OCI-M2 (cell line): ENCODE results near the gene PDSS2.
"Not testable (repeated sequence)": the region's sequence is repeated elsewhere in the genome, so short reads cannot be mapped to it uniquely, and the experiment has no call there.

Experiments
- DNase-seq: peaks from one replicate; lab custom pipeline; 2025; ENCODE audit not compliant: unreplicated experiment; lab: John Stamatoyannopoulos, UW

Gene PDSS2

DNA sequence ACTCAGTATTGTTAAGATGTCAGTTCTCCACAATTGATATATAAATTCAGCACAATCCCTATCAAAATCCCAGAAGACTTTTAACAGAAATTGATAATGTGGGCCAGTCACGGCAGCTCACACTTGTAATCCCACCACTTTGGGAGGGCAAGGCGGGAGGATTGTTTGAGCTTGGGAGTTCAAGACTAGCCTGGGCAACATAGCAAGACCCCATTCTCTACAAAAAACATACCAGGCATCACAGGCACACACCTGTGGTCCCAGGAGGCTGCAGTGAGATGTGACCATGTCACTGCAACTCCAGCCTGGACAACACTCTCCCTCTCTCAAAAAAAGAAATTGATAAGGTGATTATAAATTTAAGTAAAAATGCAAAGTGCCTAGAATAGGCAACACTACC lies 90.9 kb downstream of the PDSS2 start:
- no peak for DNase-seq

DNA sequence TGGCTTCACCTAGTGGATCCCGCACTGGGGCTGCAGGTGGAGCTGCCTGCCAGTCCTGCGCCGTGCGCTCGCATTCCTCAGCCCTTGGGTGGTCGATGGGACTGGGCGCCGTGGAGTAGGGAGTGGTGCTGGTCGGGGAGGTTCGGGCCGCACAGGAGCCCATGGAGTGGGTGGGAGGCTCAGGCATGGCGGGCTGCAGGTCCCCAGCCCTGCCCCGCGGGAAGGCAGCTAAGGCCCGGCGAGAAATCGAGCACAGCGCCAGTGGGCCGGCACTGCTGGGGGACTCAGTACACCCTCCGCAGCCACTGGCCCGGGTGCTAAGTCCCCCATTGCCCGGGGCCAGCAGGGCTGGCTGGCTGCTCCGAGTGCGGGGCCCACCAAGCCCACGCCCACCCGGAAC lies 95.2 kb downstream of the PDSS2 start:
- DNase-seq, result not testable (repeated sequence)

DNA sequence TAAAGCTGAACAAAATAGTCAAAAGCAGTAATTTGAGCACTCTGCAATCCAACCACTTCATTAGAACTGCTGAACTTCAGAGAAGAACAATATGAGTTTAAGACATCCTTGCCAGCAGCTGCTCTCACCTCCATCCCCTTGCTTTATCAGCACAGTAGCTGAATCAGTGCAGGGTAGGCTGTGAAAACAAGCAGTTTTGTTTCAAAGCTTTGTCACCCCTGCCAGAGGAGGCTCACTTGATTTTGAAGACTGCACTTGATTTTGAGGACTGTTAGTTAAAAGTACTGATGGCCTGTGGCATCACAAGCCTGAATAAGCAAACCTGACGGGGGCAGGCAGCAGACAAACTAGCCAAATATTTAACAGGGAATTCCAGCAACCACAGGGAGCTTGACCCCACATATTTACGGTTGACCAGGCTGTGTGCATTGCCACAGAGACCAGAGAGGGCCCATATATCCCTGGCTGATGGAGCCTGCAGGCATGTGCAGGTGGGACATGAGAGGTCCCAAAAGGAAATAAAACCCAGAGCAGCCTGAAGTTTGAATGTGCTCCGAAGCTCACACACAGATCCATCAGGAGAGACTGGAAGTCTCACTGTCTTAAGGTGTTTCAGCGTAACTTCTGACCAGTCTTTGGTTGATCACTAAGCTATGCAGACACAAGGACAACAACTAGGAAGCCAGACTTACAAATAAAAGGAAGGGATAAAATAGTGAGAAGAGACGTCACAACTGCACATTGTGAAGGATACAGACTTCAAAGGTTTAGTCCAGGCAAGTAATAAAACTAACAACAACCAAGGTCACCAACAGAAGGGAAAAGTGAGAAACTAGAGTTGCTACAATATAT lies 97.4 kb downstream of the PDSS2 start:
- no peak for DNase-seq

DNA sequence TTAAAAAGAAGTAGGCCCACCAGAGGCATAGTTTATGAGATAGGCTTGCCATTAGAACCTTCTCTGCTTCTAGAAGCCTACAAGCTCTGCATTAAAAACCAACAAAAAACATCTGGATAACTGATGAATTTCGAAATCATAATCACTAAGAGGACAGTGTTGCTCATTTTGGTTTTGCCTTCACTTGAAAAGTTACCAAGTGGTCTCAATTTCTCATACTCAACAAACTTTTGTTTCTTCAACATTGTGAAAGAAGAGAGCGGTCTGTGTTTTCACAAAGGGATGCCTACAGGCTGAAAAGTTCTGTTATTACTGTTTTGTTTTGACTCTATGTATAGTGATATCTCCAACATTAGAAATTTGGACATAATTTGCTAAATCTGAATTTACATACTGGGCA lies 98.9 kb downstream of the PDSS2 start:
- no peak for DNase-seq

DNA sequence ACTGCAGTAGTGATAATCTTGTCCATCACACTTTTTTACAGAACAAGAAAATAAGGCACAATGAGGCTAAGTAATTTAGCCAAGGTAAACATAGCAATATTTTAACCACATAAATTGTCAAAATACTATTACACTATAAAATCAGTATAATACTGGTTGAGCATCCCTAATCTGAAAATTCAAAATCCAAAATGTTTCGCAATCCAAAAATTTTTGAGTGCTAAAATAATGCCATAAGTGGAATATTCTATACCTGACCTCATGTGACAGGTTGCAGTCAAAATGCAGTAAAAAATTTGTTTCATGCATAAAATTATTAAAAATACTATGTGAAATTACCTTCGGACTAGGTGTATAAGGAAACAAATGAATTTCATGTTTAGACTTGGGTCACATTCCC lies 101.5 kb downstream of the PDSS2 start:
- no peak for DNase-seq

DNA sequence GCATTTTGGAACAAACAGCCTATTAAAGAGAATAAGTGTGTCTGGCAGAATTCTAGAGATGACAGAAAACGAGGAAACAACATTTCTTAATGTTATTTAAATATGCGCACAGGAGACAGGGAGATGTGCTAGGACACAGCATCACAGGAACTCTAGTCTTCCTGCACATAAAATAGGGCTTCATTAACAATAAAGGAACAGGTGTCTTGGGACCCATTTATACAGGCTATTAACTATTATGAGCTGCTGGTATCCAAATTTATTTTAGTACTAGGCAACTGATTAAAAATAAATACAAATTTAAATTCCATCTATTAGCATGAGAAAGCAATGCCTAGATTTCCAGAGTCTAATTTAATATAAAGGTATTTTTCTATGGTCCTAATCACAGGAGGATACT lies 102.3 kb downstream of the PDSS2 start:
- no peak for DNase-seq

DNA sequence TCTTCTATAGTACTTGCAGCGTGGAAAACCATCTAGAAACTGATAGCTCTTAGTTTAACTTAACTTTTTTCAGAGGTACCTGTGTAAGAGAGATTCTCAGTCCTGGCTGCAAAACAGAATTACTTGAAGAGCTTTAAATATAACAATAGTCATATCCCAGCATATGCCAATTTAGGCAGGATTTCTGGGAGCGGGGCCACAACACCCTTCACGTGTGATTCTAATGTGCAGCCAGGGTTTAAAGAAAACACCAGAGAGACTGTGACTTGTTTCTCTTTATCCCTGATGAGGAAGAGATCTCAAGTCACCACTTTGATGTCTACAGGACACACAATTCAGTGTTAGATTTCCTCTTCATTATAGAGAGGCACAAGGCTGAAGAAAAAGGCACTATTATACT lies 103.7 kb downstream of the PDSS2 start:
- no peak for DNase-seq

DNA sequence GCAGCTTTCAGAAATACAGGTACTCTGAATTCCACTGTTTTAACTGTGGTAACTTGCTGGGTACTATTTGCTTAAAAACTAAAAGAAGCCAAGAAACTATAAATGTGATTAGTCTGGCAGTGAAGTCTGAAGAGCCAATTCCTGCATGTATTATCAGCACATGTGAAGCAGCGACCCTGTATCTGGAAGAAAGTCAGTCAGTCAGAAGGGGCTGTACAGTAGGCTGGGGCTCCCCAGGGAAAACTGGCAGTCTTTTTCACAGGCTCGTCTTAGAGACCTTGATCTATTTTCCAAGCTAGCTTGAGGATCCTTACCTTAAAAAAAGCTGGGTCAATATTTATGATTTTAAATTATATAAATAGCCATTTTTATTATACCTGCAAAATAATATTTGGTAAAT lies 104.9 kb downstream of the PDSS2 start:
- DNase-seq, result no peak

DNA sequence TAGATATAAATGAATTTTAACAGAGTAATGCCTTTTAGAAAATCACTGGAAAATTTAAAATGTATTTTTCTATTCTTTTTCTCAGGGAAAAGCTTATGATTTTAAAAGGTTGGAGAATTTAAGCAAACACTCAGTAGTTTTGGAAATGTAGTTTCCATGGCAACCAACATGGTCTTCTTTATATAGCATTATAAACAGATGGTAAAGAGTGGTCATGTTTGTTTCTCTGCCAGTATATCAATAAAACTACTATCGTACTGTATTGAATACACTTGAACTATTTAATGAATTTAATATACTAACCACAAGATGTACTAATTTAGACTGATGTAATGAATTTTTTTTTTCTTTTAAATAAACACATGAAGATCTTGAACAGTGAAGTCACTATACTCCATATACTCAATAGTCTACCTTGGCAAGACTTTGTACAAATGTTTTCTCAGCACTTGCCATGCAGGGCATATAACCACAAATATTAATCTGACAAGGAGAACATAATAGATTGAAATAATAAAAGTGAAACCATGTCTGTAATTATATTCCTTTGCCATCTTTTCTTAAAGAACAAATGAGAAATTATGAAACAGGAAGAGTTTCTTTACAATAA lies 105.5 kb downstream of the PDSS2 start:
- no peak for DNase-seq

DNA sequence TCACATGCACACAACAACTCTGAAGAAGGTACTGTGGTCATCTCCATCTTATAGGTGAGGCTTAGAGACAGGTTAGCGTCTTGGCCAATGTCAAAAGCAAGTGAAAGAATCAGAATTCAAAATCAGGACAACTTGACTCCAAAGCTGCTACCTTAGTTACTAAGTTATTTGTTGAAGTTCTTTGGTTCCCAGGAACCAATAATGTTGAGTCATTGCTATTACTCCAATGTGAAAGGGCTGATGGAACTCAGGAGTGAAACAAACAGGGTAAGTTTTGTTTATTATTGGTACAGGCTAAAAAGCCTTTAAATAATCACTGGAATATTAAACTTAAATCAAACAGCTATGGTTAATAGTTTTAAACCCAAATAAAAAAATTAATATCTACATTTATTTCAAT lies 111.1 kb downstream of the PDSS2 start:
- no peak for DNase-seq

DNA sequence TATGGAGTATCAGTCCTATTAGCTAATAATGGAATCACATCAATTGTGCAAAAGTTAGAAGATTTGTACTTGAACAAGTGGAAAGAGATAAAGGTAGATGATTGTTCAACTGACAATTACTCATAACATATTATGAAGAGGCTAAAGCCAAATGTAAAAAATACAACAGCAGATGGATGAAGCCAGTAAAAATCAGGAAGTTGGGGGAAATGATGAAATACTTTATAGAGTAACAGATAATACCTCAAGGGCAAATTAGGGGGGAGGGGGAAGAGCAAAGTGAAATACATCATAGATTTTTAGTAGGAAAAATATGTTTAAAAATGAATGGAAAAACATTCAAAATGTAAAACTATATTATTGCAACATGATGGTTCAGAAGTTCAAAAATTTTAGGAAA lies 114.0 kb downstream of the PDSS2 start:
- DNase-seq, result no peak

DNA sequence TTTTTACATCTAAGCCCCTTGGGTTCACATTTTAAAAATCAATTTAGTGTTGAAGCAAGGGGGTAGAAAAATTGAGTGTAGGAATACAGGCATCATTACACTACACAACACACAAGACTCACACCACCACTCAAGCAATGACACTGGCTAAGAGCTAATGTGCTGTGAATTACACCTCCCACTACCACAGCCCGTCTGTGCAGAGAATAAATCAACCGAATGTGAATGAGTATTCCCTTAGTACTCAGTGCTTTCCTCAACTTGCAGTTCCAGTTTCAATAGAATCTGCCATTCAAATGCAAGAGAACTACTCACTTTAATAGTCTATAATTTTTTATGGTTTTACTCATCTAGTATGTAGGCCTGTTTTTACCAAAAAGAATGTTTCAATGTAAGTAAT lies 114.4 kb downstream of the PDSS2 start:
- DNase-seq, result no peak

DNA sequence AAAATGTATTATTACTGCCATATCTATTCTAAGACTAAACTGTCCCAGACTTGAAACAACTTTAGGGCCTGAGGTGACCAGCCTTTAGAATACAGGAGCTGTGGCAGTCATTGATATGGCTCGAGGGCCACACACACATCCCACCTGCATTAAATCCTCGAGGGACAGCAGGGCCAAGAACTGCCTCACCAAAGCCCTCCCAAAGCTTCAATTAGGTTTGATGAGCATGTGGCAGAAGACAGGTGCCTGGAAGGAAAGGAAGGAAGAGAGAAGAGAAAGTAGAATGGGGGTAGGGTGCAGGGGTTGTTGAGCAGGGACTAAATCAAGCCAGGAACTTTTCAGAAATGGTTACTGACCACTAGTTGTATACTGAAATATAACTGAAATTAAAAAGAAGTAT lies 115.0 kb downstream of the PDSS2 start:
- no peak for DNase-seq

DNA sequence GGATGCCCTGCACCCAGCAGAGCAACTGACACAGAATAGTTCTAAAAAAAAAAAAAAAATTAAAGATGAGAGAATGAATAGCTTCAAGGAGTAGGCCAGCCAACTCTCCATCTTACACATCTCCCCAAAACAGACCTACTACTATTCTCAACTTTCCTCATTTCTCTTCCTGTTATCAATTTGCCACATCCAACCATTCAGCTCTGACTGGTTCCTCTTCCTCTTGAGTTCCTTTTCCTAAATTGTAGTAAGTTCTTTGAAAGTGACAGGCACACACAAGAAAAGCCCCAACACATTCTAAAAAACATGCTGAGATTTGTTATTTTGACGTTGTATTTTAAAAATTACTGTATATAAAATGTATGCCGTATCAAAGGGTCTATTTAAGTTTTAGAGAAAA lies 117.2 kb downstream of the PDSS2 start:
- no peak for DNase-seq

DNA sequence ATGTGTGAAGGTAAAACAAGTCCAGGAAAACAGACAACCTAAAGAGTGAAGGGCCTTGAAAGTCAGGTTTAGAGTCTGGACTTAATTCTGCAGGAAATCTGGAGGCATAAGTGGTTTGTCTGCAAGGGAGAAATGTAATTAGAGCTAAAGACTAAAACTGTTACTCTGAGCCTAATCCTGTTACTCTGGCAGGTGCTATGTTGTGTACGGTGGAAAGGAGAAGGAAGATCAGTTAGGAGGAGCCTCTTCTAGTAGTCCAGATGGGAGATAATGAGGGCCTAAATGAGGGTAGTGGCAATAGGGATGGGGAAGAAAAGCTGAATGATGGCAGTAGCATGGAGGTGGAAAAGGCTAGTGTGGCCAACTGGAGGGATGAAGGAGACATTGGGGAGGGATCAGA lies 118.5 kb downstream of the PDSS2 start:
- no peak for DNase-seq

DNA sequence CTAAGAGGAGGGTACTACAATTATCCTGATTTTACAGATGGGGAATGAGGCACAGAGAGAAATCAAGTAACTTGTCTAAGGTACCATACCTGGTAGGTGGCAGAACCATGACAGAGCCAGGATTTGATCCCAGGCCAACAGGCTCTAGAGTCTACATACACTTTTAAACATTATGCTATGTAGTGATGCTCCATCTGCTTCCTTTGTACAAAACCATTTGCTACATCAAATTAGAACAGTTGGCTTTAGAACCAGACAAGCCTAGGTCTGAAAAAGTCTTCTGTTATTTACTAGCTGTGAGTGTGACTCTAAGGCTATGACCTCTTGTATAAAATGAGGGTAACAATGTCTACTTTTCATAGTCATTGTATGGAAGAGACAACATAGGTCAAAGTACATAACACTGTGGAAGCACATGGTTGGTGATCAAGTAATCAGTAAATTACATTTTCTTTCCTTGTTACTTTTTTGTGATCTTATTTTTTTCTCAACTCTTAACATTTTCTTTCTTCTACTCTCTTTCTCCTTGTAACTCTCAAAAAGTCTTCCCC lies 122.1 kb downstream of the PDSS2 start:
- DNase-seq, result no peak

DNA sequence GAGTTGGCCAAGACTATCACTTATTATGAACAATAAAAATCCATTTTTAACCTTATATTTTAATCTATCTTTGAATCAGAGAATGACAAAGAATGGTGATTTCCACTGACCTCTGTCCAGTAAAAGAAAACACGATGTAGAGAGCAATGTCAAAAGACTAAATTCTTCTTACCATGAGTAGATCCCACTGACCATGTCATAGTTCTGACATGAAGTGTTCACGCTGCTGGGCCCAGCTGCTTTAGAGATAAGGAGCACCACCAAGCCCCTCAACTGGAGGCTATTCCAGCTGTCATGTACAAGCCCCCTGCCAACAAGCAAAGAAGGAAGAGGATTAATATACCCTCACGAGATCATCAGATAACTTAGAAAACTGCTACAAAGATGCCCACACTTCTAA lies 125.3 kb downstream of the PDSS2 start:
- no peak for DNase-seq

DNA sequence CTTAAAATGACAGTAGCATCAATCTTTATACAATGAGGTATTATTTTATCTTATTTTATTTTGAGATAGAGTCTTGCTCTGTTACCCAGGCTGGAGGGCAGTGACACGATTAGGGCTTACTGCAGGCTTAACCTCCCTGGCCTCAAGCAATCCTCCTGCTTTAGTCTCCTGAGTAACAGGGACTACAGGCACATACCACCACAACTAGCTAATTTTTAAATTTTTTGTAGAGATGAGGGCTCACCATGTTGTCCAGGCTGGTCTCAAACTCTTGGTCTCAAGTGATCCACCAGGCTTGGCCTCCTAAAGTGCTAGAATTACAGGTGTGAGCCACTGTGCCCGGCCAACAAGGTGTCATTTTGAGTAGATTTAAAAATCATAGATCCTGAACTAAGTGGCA lies 125.9 kb downstream of the PDSS2 start:
- DNase-seq, result no peak

DNA sequence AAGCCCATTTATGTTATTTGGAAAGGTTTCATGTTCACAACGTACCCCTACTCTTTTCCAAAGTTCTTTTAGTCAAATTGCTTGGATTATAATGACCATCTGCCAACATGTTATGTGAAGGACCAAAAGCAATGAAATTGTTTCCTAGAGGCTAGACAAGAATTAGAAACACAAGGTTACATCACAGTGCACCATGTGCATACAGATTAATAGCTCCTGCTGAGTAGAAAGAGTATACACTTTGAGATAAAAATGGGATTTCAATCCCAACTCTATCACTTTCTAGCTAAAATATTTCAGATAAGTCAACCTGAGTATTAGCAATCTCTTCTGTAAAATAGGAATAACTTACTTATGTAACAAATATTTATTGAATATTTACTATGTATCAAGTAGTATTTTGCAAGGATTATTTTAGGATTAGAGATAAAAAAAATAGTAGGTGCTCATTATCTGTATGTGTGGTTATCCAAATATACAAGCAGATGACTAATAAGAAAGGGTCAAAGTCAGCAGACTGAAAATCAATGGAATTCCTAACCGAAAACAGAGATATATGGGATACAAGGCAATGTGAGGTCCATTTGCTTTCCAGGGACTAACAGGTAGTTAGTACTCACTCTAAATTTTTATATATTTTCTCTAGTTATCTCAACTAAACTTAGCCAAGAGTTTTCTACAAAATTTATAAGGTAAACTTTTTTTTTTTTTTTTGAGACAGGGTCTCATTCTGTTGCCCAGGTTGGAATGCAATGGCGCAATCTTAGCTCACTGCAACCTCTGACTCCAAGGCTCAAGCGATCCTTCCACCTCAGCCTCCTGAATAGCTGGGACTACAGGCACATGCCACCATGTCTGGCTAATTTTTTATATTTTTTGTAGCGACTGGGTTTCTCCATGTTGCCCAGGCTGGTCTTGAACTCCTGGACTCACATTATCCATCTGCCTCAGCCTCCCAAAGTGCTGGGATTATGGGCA lies 127.7 kb downstream of the PDSS2 start:
- no peak for DNase-seq

DNA sequence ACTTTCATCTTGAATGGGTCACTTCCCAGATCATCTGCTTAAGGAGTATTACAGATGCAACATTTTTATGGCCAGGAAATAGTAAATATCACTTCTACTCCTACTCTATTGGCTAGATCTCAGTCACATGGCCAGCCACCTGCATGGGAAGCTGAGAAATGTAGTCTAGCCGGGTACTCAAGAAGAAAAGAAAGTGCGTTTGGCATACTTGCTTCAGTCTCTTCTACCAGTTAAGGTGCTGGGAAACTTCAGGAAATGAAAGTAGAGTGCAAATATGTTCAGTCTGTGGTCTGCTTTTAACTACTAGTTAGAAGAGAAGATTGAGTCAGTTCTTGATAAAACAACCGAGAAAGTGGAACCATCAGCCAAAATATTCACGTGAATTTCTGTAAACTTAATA lies 129.2 kb downstream of the PDSS2 start:
- DNase-seq, result no peak

DNA sequence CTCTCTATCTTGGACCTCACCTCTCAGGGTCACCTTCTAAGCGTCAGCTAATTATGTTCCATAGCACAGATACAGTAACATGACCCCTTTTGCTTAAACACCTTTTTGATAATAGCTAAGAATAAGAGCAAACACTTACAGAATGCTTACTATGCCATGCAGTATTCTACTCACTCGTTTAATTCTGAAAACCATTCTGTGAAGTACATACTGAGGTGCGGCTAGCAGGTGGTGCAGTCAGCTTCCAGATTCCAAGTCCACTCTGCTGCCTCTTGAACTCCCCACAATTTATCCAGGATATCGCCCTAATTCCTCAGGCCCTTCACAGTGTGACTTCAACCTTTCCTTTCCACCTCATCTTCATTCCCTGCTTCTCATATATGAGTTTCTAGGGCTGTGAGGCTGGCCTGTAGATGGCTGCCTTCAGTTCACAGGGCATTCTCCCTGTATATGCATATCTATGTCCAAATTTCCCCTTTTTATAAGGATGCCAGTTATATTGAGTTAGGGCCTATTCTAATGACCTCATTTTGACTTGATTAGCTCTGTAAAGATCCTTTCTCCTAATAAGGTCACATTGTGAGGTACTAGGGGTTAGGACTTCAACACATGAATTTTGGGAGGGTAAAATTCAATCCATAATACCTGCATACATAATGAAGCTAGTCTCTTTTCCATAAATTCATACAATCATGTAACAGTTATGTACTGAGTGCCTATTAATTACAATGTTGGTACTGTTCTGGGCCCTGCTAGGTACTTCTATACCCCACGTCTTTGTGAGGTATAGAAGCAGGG lies 130.1 kb downstream of the PDSS2 start:
- DNase-seq, result no peak
